HG02798 (cell line): ENCODE measurements around the gene ARFIP2.
"Not testable (repeated sequence)": the region's sequence is repeated elsewhere in the genome, so short reads cannot be mapped to it uniquely, and the experiment has no call there.

ENCODE experiments used
- ATAC-seq: cut with Tn5 transposase; IDR thresholded peaks from one replicate; pipeline ENCODE4 v1.9.1; 2021; ENCODE audit warnings: mild to moderate bottlenecking; ENCODE audit not compliant: unreplicated experiment, poor library complexity

The ARFIP2 gene

GRCh38 chr11:6481012-6481923 is at the start of gene ARFIP2, which contains the start of gene TIMM10B:
ARFIP2 (minus strand) TSS chr11:6481331; CDS start chr11:6480421, 910 bp downstream.
TIMM10B (plus strand) TSS chr11:6481501; CDS start chr11:6481517, 16 bp downstream.
- peak; percentile 99 for ATAC-seq

- ATAC-seq, result no peak
These were observed 49.7 kb upstream of the ARFIP2 start for GRCh38 chr11:6530848-6531247.

GRCh38 chr11:6529266-6529665 is 48.1 kb upstream of the ARFIP2 start:
- ATAC-seq, result no peak

GRCh38 chr11:6526411-6527135 is 45.4 kb upstream of the ARFIP2 start:
- ATAC-seq, result peak; percentile 60

GRCh38 chr11:6523253-6523652 is 42.1 kb upstream of the ARFIP2 start:
- ATAC-seq, result no peak

- ATAC-seq, result not testable (repeated sequence)
These were observed 40.8 kb upstream of the ARFIP2 start for GRCh38 chr11:6521946-6522345.

GRCh38 chr11:6520265-6520664 is 39.1 kb upstream of the ARFIP2 start:
- ATAC-seq, result no peak

GRCh38 chr11:6516865-6517264 is 35.7 kb upstream of the ARFIP2 start:
- ATAC-seq, result no peak

- ATAC-seq, result peak; percentile 60
These were observed 24.6 kb upstream of the ARFIP2 start for GRCh38 chr11:6505577-6506240.

- ATAC-seq, result no peak
These were observed 23.0 kb upstream of the ARFIP2 start for GRCh38 chr11:6504166-6504565.

GRCh38 chr11:6502382-6502781 is 21.3 kb upstream of the ARFIP2 start:
- no peak for ATAC-seq

GRCh38 chr11:6498544-6498943 is 17.4 kb upstream of the ARFIP2 start:
- no peak for ATAC-seq

- no peak for ATAC-seq
These were observed 17.0 kb upstream of the ARFIP2 start for GRCh38 chr11:6498121-6498520.

GRCh38 chr11:6497069-6497839 is 16.1 kb upstream of the ARFIP2 start, which contains the start of gene DNHD1:
DNHD1 (plus strand) TSS chr11:6497280; CDS start chr11:6498216, 936 bp downstream.
- no peak for ATAC-seq

- ATAC-seq, result no peak
These were observed 8.2 kb upstream of the ARFIP2 start for GRCh38 chr11:6489306-6489705.

- no peak for ATAC-seq
These were observed 7.7 kb upstream of the ARFIP2 start for GRCh38 chr11:6488821-6489220.

GRCh38 chr11:6488342-6488741 is 7.2 kb upstream of the ARFIP2 start:
- no peak for ATAC-seq

- ATAC-seq, result no peak
These were observed 5.8 kb upstream of the ARFIP2 start for GRCh38 chr11:6486938-6487337.

GRCh38 chr11:6486256-6486655 is 5.1 kb upstream of the ARFIP2 start:
- ATAC-seq, result no peak

- ATAC-seq, result no peak
These were observed 4.5 kb upstream of the ARFIP2 start for GRCh38 chr11:6485661-6486060.
